Testis (tissue), 2 donors: ENCODE measurements around the gene UTF1.

Source experiments
- POLR2A ChIP-seq: fragments of 450-650 bp; IDR thresholded peaks from one replicate; pipeline ENCODE4 v1.6.1; 2017; ENCODE audit warnings: antibody characterized with exemption, mild to moderate bottlenecking, moderate library complexity
- TF ChIP-seq, protein P1 (sequence below), 3 experiments: fragments of 450-650 bp in 2 of 3; fragments of 200-600 bp in 1 of 3; sonication (generic) in 1 of 3; IDR thresholded peaks; one replicate each; pipeline ENCODE4 v1.5.1; 2016 to 2019; ENCODE audit warnings: antibody characterized with exemption in 3 of 3, mild to moderate bottlenecking in 2 of 3, moderate library complexity in 1 of 3

- TF ChIP-seq, protein P1, sequence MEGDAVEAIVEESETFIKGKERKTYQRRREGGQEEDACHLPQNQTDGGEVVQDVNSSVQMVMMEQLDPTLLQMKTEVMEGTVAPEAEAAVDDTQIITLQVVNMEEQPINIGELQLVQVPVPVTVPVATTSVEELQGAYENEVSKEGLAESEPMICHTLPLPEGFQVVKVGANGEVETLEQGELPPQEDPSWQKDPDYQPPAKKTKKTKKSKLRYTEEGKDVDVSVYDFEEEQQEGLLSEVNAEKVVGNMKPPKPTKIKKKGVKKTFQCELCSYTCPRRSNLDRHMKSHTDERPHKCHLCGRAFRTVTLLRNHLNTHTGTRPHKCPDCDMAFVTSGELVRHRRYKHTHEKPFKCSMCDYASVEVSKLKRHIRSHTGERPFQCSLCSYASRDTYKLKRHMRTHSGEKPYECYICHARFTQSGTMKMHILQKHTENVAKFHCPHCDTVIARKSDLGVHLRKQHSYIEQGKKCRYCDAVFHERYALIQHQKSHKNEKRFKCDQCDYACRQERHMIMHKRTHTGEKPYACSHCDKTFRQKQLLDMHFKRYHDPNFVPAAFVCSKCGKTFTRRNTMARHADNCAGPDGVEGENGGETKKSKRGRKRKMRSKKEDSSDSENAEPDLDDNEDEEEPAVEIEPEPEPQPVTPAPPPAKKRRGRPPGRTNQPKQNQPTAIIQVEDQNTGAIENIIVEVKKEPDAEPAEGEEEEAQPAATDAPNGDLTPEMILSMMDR (IDR thresholded peaks at IDR 0.05) = no peak
- no peak for TF ChIP-seq POLR2A
These were observed 38.4 kb upstream of the UTF1 start for GRCh38 chr10:133191651-133192050.
